Tibial artery (tissue), 4 donors: ENCODE results near the gene ARHGEF7.

Experiments used
- DNase-seq, 2 donors: peaks; one replicate each; pipeline ENCODE4 v3.0.0-alpha.2; 2019
- H3K27ac ChIP-seq, 2 donors: fragments of 200-600 bp; sonication (generic) in 1 of 2; 1 replicate in 1 of 2; 2 replicates in 1 of 2; pipeline ENCODE4 v1.5.1; 2018 to 2019; ENCODE audit warnings: mild to moderate bottlenecking in 1 of 2
- H3K27me3 ChIP-seq, 2 donors: fragments of 200-600 bp; sonication (generic) in 1 of 2; one replicate each; pipeline versions ENCODE4 v1.5.1 to v1.6.0; 2016 to 2019
- H3K36me3 ChIP-seq, 3 donors: fragments of 200-600 bp; sonication (generic) in 2 of 3; one replicate each; pipeline ENCODE4 v1.5.1; 2016 to 2019; ENCODE audit warnings: mild to moderate bottlenecking in 2 of 3
- H3K4me1 ChIP-seq, 4 donors: fragments of 200-600 bp; sonication (generic) in 2 of 4; 1 replicate in 3 of 4; 2 replicates in 1 of 4; pipeline ENCODE4 v1.5.1; 2016 to 2019
- H3K4me3 ChIP-seq, 2 donors: fragments of 200-600 bp; sonication (generic) in 1 of 2; 1 replicate in 1 of 2; 2 replicates in 1 of 2; pipeline ENCODE4 v1.5.1; 2018 to 2019; ENCODE audit warnings: mild to moderate bottlenecking in 2 of 2
- H3K9me3 ChIP-seq, 3 donors: fragments of 200-600 bp; sonication (generic) in 1 of 3; one replicate each; pipeline ENCODE4 v1.5.1; 2016 to 2019
- intact Hi-C: fragments of 100-400 bp; cut with DNase I; formaldehyde crosslinking; loops from one replicate; pipeline ENCODE4 v1.15.0; 2023; ENCODE audit warnings: low total_unique reads
- TF ChIP-seq, protein P1 (sequence below), 2 experiments: fragments of 200-600 bp in 1 of 2; fragments of 450-650 bp in 1 of 2; IDR thresholded peaks; one replicate each; pipeline ENCODE4 v1.5.1; 2017 to 2019; ENCODE audit warnings: antibody characterized with exemption in 2 of 2, mild to moderate bottlenecking in 1 of 2, moderate library complexity in 1 of 2

The ARHGEF7 gene

GRCh38 chr13:111338841-111339240, 223.7 kb downstream of the ARHGEF7 start:
- Histone ChIP-seq H3K4me1 (no peaks in the 10 kb centered on the region), H3K27me3 (no peaks in the 10 kb centered on the region), H3K9me3 (no peaks in the 10 kb centered on the region), H3K27ac (no peak overlapping the region), H3K4me3 (no peak overlapping the region), H3K36me3 (peaks cover 23 to 26% (median 24%) of the 10 kb centered on the region in 3 donors)
- TF ChIP-seq, protein P1, sequence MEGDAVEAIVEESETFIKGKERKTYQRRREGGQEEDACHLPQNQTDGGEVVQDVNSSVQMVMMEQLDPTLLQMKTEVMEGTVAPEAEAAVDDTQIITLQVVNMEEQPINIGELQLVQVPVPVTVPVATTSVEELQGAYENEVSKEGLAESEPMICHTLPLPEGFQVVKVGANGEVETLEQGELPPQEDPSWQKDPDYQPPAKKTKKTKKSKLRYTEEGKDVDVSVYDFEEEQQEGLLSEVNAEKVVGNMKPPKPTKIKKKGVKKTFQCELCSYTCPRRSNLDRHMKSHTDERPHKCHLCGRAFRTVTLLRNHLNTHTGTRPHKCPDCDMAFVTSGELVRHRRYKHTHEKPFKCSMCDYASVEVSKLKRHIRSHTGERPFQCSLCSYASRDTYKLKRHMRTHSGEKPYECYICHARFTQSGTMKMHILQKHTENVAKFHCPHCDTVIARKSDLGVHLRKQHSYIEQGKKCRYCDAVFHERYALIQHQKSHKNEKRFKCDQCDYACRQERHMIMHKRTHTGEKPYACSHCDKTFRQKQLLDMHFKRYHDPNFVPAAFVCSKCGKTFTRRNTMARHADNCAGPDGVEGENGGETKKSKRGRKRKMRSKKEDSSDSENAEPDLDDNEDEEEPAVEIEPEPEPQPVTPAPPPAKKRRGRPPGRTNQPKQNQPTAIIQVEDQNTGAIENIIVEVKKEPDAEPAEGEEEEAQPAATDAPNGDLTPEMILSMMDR (IDR thresholded peaks at IDR 0.05), result no peak
- DNase-seq, result peak in 1 of 2 donors; percentile 4
- intact Hi-C loops, result no loop called here

DNA sequence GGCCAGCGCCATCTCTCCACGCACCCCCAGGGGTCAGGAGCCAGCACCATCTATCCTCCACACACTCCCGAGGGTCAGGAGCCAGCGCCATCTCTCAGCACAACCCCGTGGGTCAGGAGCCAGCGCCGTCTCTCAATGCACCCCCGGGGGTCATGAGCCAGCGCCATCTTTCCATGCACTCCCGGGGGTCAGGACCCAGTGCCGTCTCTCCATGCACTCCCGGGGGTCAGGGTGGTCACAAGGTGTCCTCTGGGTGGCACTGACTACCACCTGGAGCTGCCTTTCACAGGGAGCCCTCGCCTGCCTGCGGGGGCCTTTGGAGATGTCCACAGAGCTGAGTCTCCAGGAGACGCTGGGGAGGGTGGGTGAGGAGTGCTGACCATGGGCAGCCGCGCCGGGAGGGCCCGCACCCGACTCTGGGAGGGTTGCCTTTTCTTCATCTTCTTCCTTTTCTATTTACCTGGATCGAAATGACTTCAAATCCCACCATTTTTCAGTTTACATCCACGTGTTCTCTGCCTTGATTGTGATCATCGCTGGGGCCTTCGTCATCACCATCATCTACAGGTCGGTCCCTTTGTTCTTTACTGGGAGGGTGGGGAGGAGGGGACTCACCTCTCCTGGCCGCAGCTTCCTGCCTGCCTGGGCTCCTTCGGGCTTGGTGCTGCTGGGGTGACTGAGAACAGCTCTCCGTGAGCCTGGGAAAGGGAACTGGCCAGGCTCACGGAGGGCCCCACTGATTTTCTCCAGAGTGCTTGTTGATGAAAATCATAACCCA, 224.4 kb downstream of the ARHGEF7 start:
- H3K27ac ChIP-seq, result no peak overlapping the region
- TF ChIP-seq, protein P1 (IDR thresholded peaks at IDR 0.05), result no peak
- H3K27me3 ChIP-seq, result no peaks in the 10 kb centered on the region
- H3K36me3 ChIP-seq, result peaks cover 27 to 31% (median 28%) of the 10 kb centered on the region in 3 donors
- intact Hi-C loops, result no loop called here
- H3K9me3 ChIP-seq, result no peaks in the 10 kb centered on the region
- no peaks in the 10 kb centered on the region for H3K4me1 ChIP-seq
- no peak for DNase-seq
- H3K4me3 ChIP-seq, result no peak overlapping the region

DNA sequence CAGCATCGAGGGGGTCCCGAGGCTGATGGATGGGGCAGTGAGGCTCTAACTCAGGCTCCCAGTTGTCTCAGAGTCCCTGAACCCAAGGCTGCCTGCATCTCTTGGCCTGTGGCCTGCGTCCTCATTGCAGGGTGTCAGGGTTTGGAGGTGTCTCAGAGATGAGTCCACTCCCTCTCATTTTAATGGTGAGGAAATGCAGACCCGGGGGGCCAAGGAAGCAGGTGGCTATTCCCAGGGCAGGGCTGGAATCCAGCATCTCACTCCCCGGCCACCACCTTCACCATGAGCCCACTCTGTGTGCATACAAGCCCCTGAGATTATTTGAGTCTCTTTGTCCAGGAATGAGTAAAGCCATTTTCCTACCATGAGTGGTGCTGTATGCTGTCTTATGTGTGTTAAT, 226.8 kb downstream of the ARHGEF7 start:
- DNase-seq, result no peak
- no peaks in the 10 kb centered on the region for H3K27me3 ChIP-seq
- H3K4me3 ChIP-seq, result no peak overlapping the region
- intact Hi-C loops, result no loop called here
- H3K9me3 ChIP-seq, result no peaks in the 10 kb centered on the region
- TF ChIP-seq, protein P1 (IDR thresholded peaks at IDR 0.05), result no peak
- H3K27ac ChIP-seq, result no peak overlapping the region
- H3K36me3 ChIP-seq, result peaks cover 29 to 40% (median 32%) of the 10 kb centered on the region in 3 donors
- no peaks in the 10 kb centered on the region for H3K4me1 ChIP-seq

- no peaks in the 10 kb centered on the region for H3K27me3 ChIP-seq
- DNase-seq, result no peak
- intact Hi-C loops, result no loop called here
- TF ChIP-seq, protein P1 (IDR thresholded peaks at IDR 0.05), result no peak
- H3K36me3 ChIP-seq, result peaks cover 29 to 37% (median 32%) of the 10 kb centered on the region in 3 donors
- no peaks in the 10 kb centered on the region for H3K9me3 ChIP-seq
- no peak overlapping the region for H3K4me3 ChIP-seq
- H3K4me1 ChIP-seq, result no peaks in the 10 kb centered on the region
- H3K27ac ChIP-seq, result no peak overlapping the region
Measured at GRCh38 chr13:111342721-111343120, 227.6 kb downstream of the ARHGEF7 start.

DNA sequence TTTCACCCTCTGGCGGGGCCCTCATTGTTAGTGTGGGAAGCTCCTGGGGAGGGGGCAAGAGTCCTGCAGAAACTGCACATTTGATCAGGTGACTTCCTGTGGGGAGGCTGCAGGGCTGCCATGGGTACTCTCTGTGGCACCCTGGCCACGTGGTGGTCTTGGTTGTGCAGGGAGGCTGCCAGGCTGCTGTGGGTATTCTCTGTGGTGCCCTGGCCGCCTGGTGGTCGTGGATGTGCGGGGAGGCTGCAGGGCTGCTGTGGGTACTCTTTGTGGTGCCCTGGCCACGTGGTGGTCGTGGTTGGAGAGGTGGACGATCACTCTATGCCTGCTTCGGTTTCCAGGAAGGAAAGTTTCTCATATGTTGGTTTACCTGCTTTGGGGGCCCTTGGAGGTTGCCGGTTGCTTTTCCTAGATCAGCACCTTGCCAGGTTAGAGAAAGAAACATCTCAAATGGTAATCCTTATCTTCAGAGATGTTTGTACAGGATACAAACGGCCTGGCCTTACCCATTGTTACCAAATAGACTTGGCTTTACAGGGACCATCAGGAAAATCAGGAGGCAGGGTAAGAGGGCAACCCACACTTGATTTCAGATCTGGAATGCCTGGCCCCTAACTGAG, 228.2 kb downstream of the ARHGEF7 start:
- no peaks in the 10 kb centered on the region for H3K27me3 ChIP-seq
- intact Hi-C loops, result no loop called here
- H3K9me3 ChIP-seq, result no peaks in the 10 kb centered on the region
- TF ChIP-seq, protein P1 (IDR thresholded peaks at IDR 0.05), result no peak
- H3K27ac ChIP-seq, result no peak overlapping the region
- peaks cover 25 to 34% (median 32%) of the 10 kb centered on the region in 3 donors for H3K36me3 ChIP-seq
- H3K4me3 ChIP-seq, result no peak overlapping the region
- H3K4me1 ChIP-seq, result no peaks in the 10 kb centered on the region
- no peak for DNase-seq
